C4-2B (cell line): ENCODE data around the gene EXOC3L4.

Source experiments
- ZFX ChIP-seq: fragments of 450-650 bp; IDR thresholded peaks from 2 replicates; pipeline ENCODE4 v1.6.1; 2017
- TF ChIP-seq, protein P1 (sequence below): fragments of 450-650 bp; conservative IDR thresholded peaks from 2 replicates; pipeline ENCODE4 v1.5.1; 2017; ENCODE audit warnings: mild to moderate bottlenecking

DNA sequence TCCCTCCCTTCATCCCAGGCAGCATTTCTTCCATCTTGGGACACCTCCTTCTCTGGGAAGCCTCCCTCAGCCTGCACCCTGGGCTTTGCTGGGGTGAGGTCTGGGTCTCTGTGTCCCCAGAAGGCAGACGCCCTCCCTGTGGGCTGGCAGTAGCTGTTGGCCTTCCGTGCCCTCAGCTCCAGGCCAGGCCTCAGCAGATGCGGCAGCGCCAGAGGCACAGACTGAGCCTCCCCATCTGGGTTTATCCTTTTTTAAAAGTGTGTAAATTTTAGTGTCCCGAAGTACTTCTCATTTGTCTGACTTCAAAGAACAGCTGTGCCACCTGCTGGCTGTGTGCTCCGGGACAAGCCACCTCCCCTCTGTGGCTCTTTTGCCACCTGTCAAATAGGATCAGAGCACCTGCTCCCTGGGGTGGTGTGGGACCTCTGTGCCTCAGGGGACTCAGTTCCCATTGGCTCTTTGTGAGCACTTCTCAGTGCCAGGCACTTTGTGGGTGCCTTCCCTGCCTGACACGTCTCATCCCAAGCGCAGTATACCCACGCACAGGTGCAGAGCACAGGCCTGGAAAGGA is 11.1 kb downstream of the EXOC3L4 start:
- TF ChIP-seq, protein P1, sequence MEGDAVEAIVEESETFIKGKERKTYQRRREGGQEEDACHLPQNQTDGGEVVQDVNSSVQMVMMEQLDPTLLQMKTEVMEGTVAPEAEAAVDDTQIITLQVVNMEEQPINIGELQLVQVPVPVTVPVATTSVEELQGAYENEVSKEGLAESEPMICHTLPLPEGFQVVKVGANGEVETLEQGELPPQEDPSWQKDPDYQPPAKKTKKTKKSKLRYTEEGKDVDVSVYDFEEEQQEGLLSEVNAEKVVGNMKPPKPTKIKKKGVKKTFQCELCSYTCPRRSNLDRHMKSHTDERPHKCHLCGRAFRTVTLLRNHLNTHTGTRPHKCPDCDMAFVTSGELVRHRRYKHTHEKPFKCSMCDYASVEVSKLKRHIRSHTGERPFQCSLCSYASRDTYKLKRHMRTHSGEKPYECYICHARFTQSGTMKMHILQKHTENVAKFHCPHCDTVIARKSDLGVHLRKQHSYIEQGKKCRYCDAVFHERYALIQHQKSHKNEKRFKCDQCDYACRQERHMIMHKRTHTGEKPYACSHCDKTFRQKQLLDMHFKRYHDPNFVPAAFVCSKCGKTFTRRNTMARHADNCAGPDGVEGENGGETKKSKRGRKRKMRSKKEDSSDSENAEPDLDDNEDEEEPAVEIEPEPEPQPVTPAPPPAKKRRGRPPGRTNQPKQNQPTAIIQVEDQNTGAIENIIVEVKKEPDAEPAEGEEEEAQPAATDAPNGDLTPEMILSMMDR = no peak
- TF ChIP-seq ZFX = no peak
